Trophoblast cell (in vitro differentiated cells and primary cell): ENCODE measurements around the gene NTNG1.

Source experiments
- DNase-seq, 2 donors: peaks; one replicate each; pipeline ENCODE4 v3.0.0-alpha.2; 2016
- H2AFZ ChIP-seq: 2 replicates; pipeline ENCODE4 v1.6.1; 2013; ENCODE audit warnings: low read length, moderate library complexity, mild to moderate bottlenecking; ENCODE audit not compliant: insufficient read depth, poor library complexity
- H2AK5ac ChIP-seq: 2 replicates; pipeline ENCODE4 v1.6.1; 2013; ENCODE audit warnings: mild to moderate bottlenecking, low read length
- H2BK120ac ChIP-seq: 2 replicates; pipeline ENCODE4 v1.6.1; 2013; ENCODE audit warnings: low read length, mild to moderate bottlenecking, moderate library complexity; ENCODE audit not compliant: insufficient read depth, poor library complexity
- H2BK12ac ChIP-seq: 2 replicates; pipeline ENCODE4 v1.6.1; 2013; ENCODE audit warnings: mild to moderate bottlenecking, low read length, moderate library complexity
- H2BK5ac ChIP-seq: 2 replicates; pipeline ENCODE4 v1.6.1; 2013; ENCODE audit warnings: low read length, low read depth, moderate library complexity, mild to moderate bottlenecking; ENCODE audit not compliant: poor library complexity
- H3K14ac ChIP-seq: 2 replicates; pipeline ENCODE4 v1.6.1; 2013; ENCODE audit warnings: mild to moderate bottlenecking, low read length
- H3K18ac ChIP-seq: 2 replicates; pipeline ENCODE4 v1.6.1; 2013; ENCODE audit warnings: mild to moderate bottlenecking, low read length
- H3K23ac ChIP-seq: 2 replicates; pipeline ENCODE4 v1.6.1; 2013; ENCODE audit warnings: low read length
- H3K27ac ChIP-seq: 2 replicates; pipeline ENCODE4 v1.5.1; 2013; ENCODE audit warnings: low read depth, mild to moderate bottlenecking, inconsistent platforms, low read length, moderate library complexity
- H3K27me3 ChIP-seq: 2 replicates; pipeline ENCODE4 v1.6.1; 2013; ENCODE audit warnings: inconsistent platforms, mild to moderate bottlenecking, low read length, moderate library complexity; ENCODE audit not compliant: insufficient read depth
- H3K36me3 ChIP-seq, 2 experiments: 1 replicate in 1 of 2; 2 replicates in 1 of 2; pipeline ENCODE4 v1.6.1; 2013; ENCODE audit warnings: low read length in 2 of 2, mild to moderate bottlenecking in 2 of 2, moderate library complexity in 1 of 2; ENCODE audit not compliant: insufficient read depth in 2 of 2, control insufficient read depth in 1 of 2
- H3K4ac ChIP-seq: 2 replicates; pipeline ENCODE4 v1.6.1; 2013; ENCODE audit warnings: low read depth, mild to moderate bottlenecking, low read length, moderate library complexity
- H3K4me1 ChIP-seq, 2 experiments: 1 replicate in 1 of 2; 2 replicates in 1 of 2; pipeline ENCODE4 v1.6.1; 2013; ENCODE audit warnings: low read length in 2 of 2, mild to moderate bottlenecking in 2 of 2, moderate library complexity in 1 of 2; ENCODE audit not compliant: insufficient read depth in 2 of 2, control insufficient read depth in 1 of 2
- H3K4me2 ChIP-seq: 2 replicates; pipeline ENCODE4 v1.6.1; 2013; ENCODE audit warnings: inconsistent platforms, mild to moderate bottlenecking, low read length, moderate library complexity
- H3K4me3 ChIP-seq: 2 replicates; pipeline ENCODE4 v1.5.1; 2013; ENCODE audit warnings: mild to moderate bottlenecking, low read depth, low read length, inconsistent platforms
- H3K79me1 ChIP-seq: one replicate; pipeline ENCODE4 v1.6.1; 2013; ENCODE audit warnings: low read length
- H3K79me2 ChIP-seq: 2 replicates; pipeline ENCODE4 v1.6.1; 2013; ENCODE audit warnings: low read length, mild to moderate bottlenecking; ENCODE audit not compliant: control insufficient read depth, insufficient read depth, poor library complexity
- H3K9ac ChIP-seq: 2 replicates; pipeline ENCODE4 v1.6.1; 2013; ENCODE audit warnings: mild to moderate bottlenecking, low read length
- H3K9me3 ChIP-seq: 2 replicates; pipeline ENCODE4 v1.6.1; 2013; ENCODE audit warnings: low read depth, mild to moderate bottlenecking, control low read depth, inconsistent platforms, low read length; ENCODE audit not compliant: insufficient read depth
- H4K12ac ChIP-seq: 2 replicates; pipeline ENCODE4 v1.6.1; 2013; ENCODE audit warnings: low read depth, mild to moderate bottlenecking, low read length, moderate library complexity
- H4K8ac ChIP-seq: 2 replicates; pipeline ENCODE4 v1.6.1; 2013; ENCODE audit warnings: low read depth, mild to moderate bottlenecking, low read length, moderate library complexity
- H4K91ac ChIP-seq: one replicate; pipeline ENCODE4 v1.6.1; 2013; ENCODE audit warnings: low read depth, mild to moderate bottlenecking, low read length, moderate library complexity
- WGBS: extraction: QIAGEN DNeasy Blood & Tissue Kit; methylation state at CpG from one replicate; pipeline ENCODE4 v1.1.7; 2013; ENCODE audit warnings: missing lambda C conversion rate; ENCODE audit not compliant: insufficient read length, insufficient coverage; ENCODE audit errors: extremely low coverage; 5-methylcytosine and 5-hydroxymethylcytosine counted together

The NTNG1 gene

GRCh38 chr1:107124694-107125093 lies 16.1 kb upstream of the NTNG1 start:
- Histone ChIP-seq H2BK12ac (no peak overlapping the region), H3K79me2 (no peaks in the 10 kb centered on the region), H3K27ac (no peak overlapping the region), H4K91ac (no peak overlapping the region), H4K8ac (no peak overlapping the region), H3K14ac (no peak overlapping the region), H3K4ac (no peak overlapping the region), H2BK5ac (no peak overlapping the region), H3K23ac (no peak overlapping the region), H3K18ac (no peak overlapping the region), H3K4me1 (no peaks in the 10 kb centered on the region), H3K79me1 (no peaks in the 10 kb centered on the region), H2AFZ (no peak overlapping the region), H2AK5ac (no peak overlapping the region), H3K9me3 (no peaks in the 10 kb centered on the region), H3K4me2 (no peak overlapping the region), H3K4me3 (no peak overlapping the region), H3K9ac (no peak overlapping the region), H3K27me3 (no peaks in the 10 kb centered on the region), H4K12ac (no peak overlapping the region), H2BK120ac (no peak overlapping the region), H3K36me3 (no peaks in the 10 kb centered on the region)
- WGBS = no CpG with 5 or more reads among the region's 2 CpGs
- no peak for DNase-seq

- Histone ChIP-seq H3K4ac (no peak overlapping the region), H3K79me1 (no peaks in the 10 kb centered on the region), H2BK12ac (no peak overlapping the region), H3K23ac (no peak overlapping the region), H3K9ac (no peak overlapping the region), H2AFZ (no peak overlapping the region), H2BK5ac (no peak overlapping the region), H3K27me3 (no peaks in the 10 kb centered on the region), H3K14ac (no peak overlapping the region), H4K91ac (no peak overlapping the region), H3K27ac (no peak overlapping the region), H3K36me3 (no peaks in the 10 kb centered on the region), H3K79me2 (no peaks in the 10 kb centered on the region), H3K4me3 (no peak overlapping the region), H3K4me2 (no peak overlapping the region), H2AK5ac (no peak overlapping the region), H2BK120ac (no peak overlapping the region), H3K18ac (no peak overlapping the region), H4K8ac (no peak overlapping the region), H3K4me1 (no peaks in the 10 kb centered on the region), H4K12ac (no peak overlapping the region), H3K9me3 (no peaks in the 10 kb centered on the region)
- no peak for DNase-seq
- whole genome bisulfite sequencing = no CpG with 5 or more reads among the region's 1 CpG
Observed at GRCh38 chr1:107132195-107132594, 8.6 kb upstream of the NTNG1 start.

GRCh38 chr1:107132780-107133179 lies 8.1 kb upstream of the NTNG1 start:
- no peak overlapping the region for H4K8ac ChIP-seq
- no peaks in the 10 kb centered on the region for H3K4me1 ChIP-seq
- H3K4me3 ChIP-seq = no peak overlapping the region
- no peak overlapping the region for H3K23ac ChIP-seq
- no peak overlapping the region for H2BK120ac ChIP-seq
- H3K27ac ChIP-seq = no peak overlapping the region
- no CpG with 5 or more reads among the region's 1 CpG for WGBS
- H3K9ac ChIP-seq = no peak overlapping the region
- no peak overlapping the region for H3K4ac ChIP-seq
- H3K9me3 ChIP-seq = no peaks in the 10 kb centered on the region
- no peak for DNase-seq
- no peaks in the 10 kb centered on the region for H3K36me3 ChIP-seq
- H2BK12ac ChIP-seq = no peak overlapping the region
- no peak overlapping the region for H2AK5ac ChIP-seq
- H3K4me2 ChIP-seq = no peak overlapping the region
- H2BK5ac ChIP-seq = no peak overlapping the region
- no peak overlapping the region for H2AFZ ChIP-seq
- H3K18ac ChIP-seq = no peak overlapping the region
- no peak overlapping the region for H4K12ac ChIP-seq
- H4K91ac ChIP-seq = no peak overlapping the region
- H3K79me2 ChIP-seq = no peaks in the 10 kb centered on the region
- H3K14ac ChIP-seq = no peak overlapping the region
- H3K79me1 ChIP-seq = no peaks in the 10 kb centered on the region
- no peaks in the 10 kb centered on the region for H3K27me3 ChIP-seq

- Histone ChIP-seq H3K27ac (no peak overlapping the region), H3K79me1 (no peaks in the 10 kb centered on the region), H3K27me3 (no peaks in the 10 kb centered on the region), H3K4me1 (peaks cover 0 to 5% of the 10 kb centered on the region in 2 experiments), H3K4me2 (no peak overlapping the region), H3K4ac (no peak overlapping the region), H3K23ac (no peak overlapping the region), H2AFZ (no peak overlapping the region), H4K8ac (no peak overlapping the region), H4K12ac (no peak overlapping the region), H3K18ac (no peak overlapping the region), H4K91ac (no peak overlapping the region), H2BK12ac (no peak overlapping the region), H2AK5ac (no peak overlapping the region), H3K4me3 (no peak overlapping the region), H3K36me3 (no peaks in the 10 kb centered on the region), H3K79me2 (no peaks in the 10 kb centered on the region), H3K9me3 (no peaks in the 10 kb centered on the region), H2BK120ac (no peak overlapping the region), H3K9ac (no peak overlapping the region), H2BK5ac (no peak overlapping the region), H3K14ac (no peak overlapping the region)
- DNase-seq = peak in 1 of 2 donors; percentile 55
- no CpG with 5 or more reads among the region's 3 CpGs for WGBS
Observed at GRCh38 chr1:107135463-107135862, 5.4 kb upstream of the NTNG1 start.
